ENCODE measurements around the gene FOCAD.

Gene FOCAD

DNA sequence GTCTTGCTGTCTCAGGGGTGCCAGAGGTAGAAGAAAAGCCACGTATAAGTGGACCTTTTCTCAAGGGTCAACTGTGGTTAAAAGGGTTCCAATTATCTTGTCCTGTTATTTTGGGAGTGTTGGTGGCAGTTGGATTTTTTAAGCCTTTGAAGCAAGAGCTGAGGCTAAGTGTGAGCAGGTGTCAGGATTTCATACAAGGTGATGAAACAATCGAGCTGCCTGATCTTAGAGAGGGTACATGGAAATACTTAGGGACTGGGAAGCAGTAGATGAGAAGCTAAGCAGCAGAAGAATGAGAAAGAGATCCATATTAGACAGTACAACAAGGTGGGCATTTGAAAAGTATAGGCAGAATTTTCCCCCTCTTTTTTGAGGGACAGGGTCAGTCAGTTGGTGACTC, 23.6 kb downstream of the FOCAD start:
- Histone ChIP-seq H3K9me3 (no peaks in the 10 kb centered on the region), H3K4me1 (peaks cover 0 to 3% (median 0%) of the 10 kb centered on the region in 4 donors), H3K4me3 (no peak overlapping the region), H3K27ac (no peak overlapping the region), H3K36me3 (no peaks in the 10 kb centered on the region), H3K27me3 (no peaks in the 10 kb centered on the region)
- DNase-seq, result no peak
- intact Hi-C loops (cut with DNase I; ENCODE audit: low total_unique reads), result no loop called here
- no peak for TF ChIP-seq CTCF (IDR thresholded peaks at IDR 0.05)

GRCh38 chr9:20713172-20713571, 29.1 kb downstream of the FOCAD start:
- H3K27ac ChIP-seq, result no peak overlapping the region
- no peak overlapping the region for H3K4me3 ChIP-seq
- H3K36me3 ChIP-seq, result no peaks in the 10 kb centered on the region
- no peak for TF ChIP-seq CTCF (IDR thresholded peaks at IDR 0.05)
- H3K9me3 ChIP-seq, result no peaks in the 10 kb centered on the region
- H3K4me1 ChIP-seq, result no peaks in the 10 kb centered on the region
- intact Hi-C loops (cut with DNase I; ENCODE audit: low total_unique reads), result no loop called here
- DNase-seq, result no peak
- H3K27me3 ChIP-seq, result no peaks in the 10 kb centered on the region

- Histone ChIP-seq H3K9me3 (no peaks in the 10 kb centered on the region), H3K4me3 (no peak overlapping the region), H3K4me1 (no peaks in the 10 kb centered on the region), H3K27ac (no peak overlapping the region), H3K36me3 (peaks cover 0 to 4% (median 0%) of the 10 kb centered on the region in 3 donors), H3K27me3 (no peaks in the 10 kb centered on the region)
- intact Hi-C loops (cut with DNase I; ENCODE audit: low total_unique reads), result no loop called here
- no peak for DNase-seq
- TF ChIP-seq CTCF (IDR thresholded peaks at IDR 0.05), result no peak
Measured at GRCh38 chr9:20714442-20715415, 30.7 kb downstream of the FOCAD start.

DNA sequence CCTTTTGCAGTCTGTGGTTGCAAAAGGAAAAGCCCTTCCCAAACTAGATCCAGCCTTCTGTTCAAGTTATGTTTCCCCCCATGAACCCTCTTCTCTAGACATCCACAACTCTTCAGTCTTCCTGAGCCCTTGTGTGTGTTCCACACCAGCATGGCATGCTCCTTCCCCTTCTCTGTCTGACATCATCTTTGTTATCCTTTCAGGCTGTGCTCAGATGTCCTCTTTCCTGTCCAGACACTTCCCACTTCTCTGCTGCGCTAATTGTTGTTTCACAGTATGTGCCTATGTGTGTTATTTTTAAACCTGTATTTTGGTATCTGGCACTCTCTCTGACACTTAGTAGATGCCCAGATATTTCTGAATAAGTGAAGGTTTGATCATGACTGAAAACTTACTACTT, 38.2 kb downstream of the FOCAD start:
- H3K4me1 ChIP-seq, result no peaks in the 10 kb centered on the region
- no peaks in the 10 kb centered on the region for H3K27me3 ChIP-seq
- intact Hi-C loops (cut with DNase I; ENCODE audit: low total_unique reads), result loop anchor here (10.0 kb wide), 1 partner anchor 63 kb away; no protein-coding TSS in a partner anchor
- no peak for DNase-seq
- no peaks in the 10 kb centered on the region for H3K9me3 ChIP-seq
- no peak overlapping the region for H3K4me3 ChIP-seq
- peaks cover 10 to 23% (median 17%) of the 10 kb centered on the region in 3 donors for H3K36me3 ChIP-seq
- no peak for TF ChIP-seq CTCF (IDR thresholded peaks at IDR 0.05)
- no peak overlapping the region for H3K27ac ChIP-seq

GRCh38 chr9:20725675-20726074, 41.6 kb downstream of the FOCAD start:
- no peak overlapping the region for H3K4me3 ChIP-seq
- no peaks in the 10 kb centered on the region for H3K27me3 ChIP-seq
- TF ChIP-seq CTCF (IDR thresholded peaks at IDR 0.05), result no peak
- intact Hi-C loops (cut with DNase I; ENCODE audit: low total_unique reads), result loop anchor here (10.0 kb wide), 1 partner anchor 59 kb away; no protein-coding TSS in a partner anchor
- peaks cover 6 to 15% (median 14%) of the 10 kb centered on the region in 3 donors for H3K36me3 ChIP-seq
- H3K9me3 ChIP-seq, result no peaks in the 10 kb centered on the region
- H3K27ac ChIP-seq, result no peak overlapping the region
- no peak for DNase-seq
- H3K4me1 ChIP-seq, result no peaks in the 10 kb centered on the region

All from tibial artery (tissue), 4 donors.